ENCODE measurements around the gene DLL3. TPM values are rescaled to one million over a fixed set of nuclear protein-coding genes. Genes with fewer than 3 reads are reported as not detected.
"Not testable (repeated sequence)": the region's sequence is repeated elsewhere in the genome, so short reads cannot be mapped to it uniquely, and the experiment has no call there.

Gene DLL3
- total RNA-seq, 1 donor from 2014 or later = not detected

DNA sequence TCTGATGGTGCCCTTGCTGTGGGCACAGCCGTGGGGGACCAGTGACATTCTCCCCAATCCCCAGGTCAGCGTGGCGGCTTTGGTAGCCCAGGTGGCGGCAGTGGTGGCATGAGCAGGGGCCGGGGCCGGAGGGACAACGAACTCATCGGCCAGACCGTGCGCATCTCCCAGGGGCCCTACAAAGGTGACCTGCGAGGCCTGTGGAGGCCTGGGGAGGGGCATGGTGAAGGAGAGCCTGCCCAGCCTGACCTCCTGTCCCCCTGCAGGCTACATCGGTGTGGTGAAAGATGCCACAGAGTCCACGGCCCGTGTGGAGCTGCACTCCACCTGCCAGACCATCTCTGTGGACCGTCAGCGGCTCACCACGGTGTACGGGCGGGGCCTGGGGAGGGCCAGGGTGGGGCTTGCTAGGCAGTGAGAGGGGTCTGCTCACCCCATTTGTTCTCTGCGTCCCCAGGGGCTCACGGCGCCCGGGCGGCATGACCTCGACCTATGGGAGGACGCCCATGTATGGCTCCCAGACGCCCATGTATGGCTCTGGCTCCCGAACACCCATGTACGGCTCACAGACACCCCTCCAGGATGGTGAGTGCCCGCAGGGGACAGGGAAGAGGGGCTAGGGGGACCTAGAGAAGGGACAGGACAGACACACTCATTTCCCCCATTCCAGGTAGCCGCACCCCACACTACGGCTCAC is 25.9 kb upstream of the DLL3 start:
- H3K4me3 ChIP-seq = no peak overlapping the region
- TF ChIP-seq POLR2A (IDR thresholded peaks at IDR 0.05) (no peak), CTCF (IDR thresholded peaks at IDR 0.05) (no peak), POLR2AphosphoS5 (IDR thresholded peaks at IDR 0.05; ENCODE audit: insufficient read depth in 1 of 2, low read depth in 1 of 2) (no peak)
- H3K27me3 ChIP-seq = no peaks in the 10 kb centered on the region
- H3K27ac ChIP-seq = no peak overlapping the region
- DNase-seq (ENCODE audit: extremely low spot score in 2 of 2) = no peak
- intact Hi-C loops (cut with DNase I) = loop anchor here (10.0 kb wide), 1 partner anchor 348 kb away; the partner anchor contains the start of gene PAK4
- H3K9me3 ChIP-seq = no peaks in the 10 kb centered on the region
- no peaks in the 10 kb centered on the region for H3K4me1 ChIP-seq
- peaks cover 4 to 89% of the 10 kb centered on the region in 2 donors for H3K36me3 ChIP-seq

DNA sequence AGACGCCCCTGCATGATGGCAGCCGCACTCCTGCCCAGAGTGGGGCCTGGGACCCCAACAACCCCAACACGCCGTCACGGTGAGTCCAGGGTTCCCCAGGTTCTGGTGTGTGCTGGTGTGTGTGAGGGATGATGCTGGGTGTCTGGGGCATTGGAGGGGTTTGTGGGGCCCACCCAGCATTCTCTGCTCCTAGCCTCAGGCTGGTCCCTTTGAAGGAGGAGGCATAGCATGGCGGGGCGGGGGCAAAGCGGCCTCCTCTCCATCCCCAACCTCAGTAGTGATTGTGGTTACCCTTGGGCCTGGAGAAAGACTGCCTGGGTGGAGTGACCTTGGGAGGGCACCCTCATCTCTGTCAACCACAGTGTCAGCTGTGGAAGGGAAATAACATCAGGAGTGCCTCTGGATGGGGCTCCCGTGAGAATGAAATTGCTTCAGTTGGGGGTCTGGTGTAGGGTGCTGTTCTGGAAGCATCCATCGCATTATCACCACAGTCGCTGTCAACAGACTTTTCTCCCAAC is 25.2 kb upstream of the DLL3 start:
- DNase-seq (ENCODE audit: extremely low spot score in 2 of 2) = no peak
- no peaks in the 10 kb centered on the region for H3K4me1 ChIP-seq
- TF ChIP-seq POLR2A (IDR thresholded peaks at IDR 0.05) (no peak), CTCF (IDR thresholded peaks at IDR 0.05) (no peak), POLR2AphosphoS5 (IDR thresholded peaks at IDR 0.05; ENCODE audit: insufficient read depth in 1 of 2, low read depth in 1 of 2) (no peak)
- H3K36me3 ChIP-seq = peaks cover 4 to 83% of the 10 kb centered on the region in 2 donors
- intact Hi-C loops (cut with DNase I) = loop anchor here (10.0 kb wide), 1 partner anchor 349 kb away; the partner anchor contains the start of gene PAK4
- H3K27ac ChIP-seq = no peak overlapping the region
- no peaks in the 10 kb centered on the region for H3K9me3 ChIP-seq
- no peak overlapping the region for H3K4me3 ChIP-seq
- H3K27me3 ChIP-seq = no peaks in the 10 kb centered on the region

GRCh38 chr19:39474139-39474620 is 24.6 kb upstream of the DLL3 start:
- peaks cover 4 to 76% of the 10 kb centered on the region in 2 donors for H3K36me3 ChIP-seq
- H3K27ac ChIP-seq = no peak overlapping the region
- H3K27me3 ChIP-seq = no peaks in the 10 kb centered on the region
- DNase-seq (ENCODE audit: extremely low spot score in 2 of 2) = no peak
- no peak overlapping the region for H3K4me3 ChIP-seq
- H3K4me1 ChIP-seq = no peaks in the 10 kb centered on the region
- TF ChIP-seq POLR2A (IDR thresholded peaks at IDR 0.05) = no peak
- TF ChIP-seq CTCF (IDR thresholded peaks at IDR 0.05) = peak; percentile 37 to 56 (median 54)
- no peak for TF ChIP-seq POLR2AphosphoS5 (IDR thresholded peaks at IDR 0.05; ENCODE audit: insufficient read depth in 1 of 2, low read depth in 1 of 2)
- intact Hi-C loops (cut with DNase I) = loop anchor here (10.0 kb wide), 1 partner anchor 349 kb away; the partner anchor contains the start of gene PAK4
- no peaks in the 10 kb centered on the region for H3K9me3 ChIP-seq

- no peak for TF ChIP-seq POLR2AphosphoS5 (IDR thresholded peaks at IDR 0.05; ENCODE audit: insufficient read depth in 1 of 2, low read depth in 1 of 2)
Measured at GRCh38 chr19:39475748-39476147, 23.0 kb upstream of the DLL3 start.

GRCh38 chr19:39479319-39479801 is 19.4 kb upstream of the DLL3 start:
- intact Hi-C loops (cut with DNase I) = loop anchor here (5.0 to 10.0 kb wide), 2 partner anchors 53 to 355 kb away; partner anchors contain the start of genes EID2B and PAK4
- not testable (repeated sequence) for DNase-seq (ENCODE audit: extremely low spot score in 2 of 2)

More at GRCh38 chr19:39475748-39476147, 23.0 kb upstream of the DLL3 start:
- no peak overlapping the region for H3K4me3 ChIP-seq
- no peaks in the 10 kb centered on the region for H3K9me3 ChIP-seq
- H3K4me1 ChIP-seq = peaks cover 7% of the 10 kb centered on the region
- DNase-seq (ENCODE audit: extremely low spot score in 2 of 2) = no peak
- intact Hi-C loops (cut with DNase I) = loop anchor here (5.0 to 10.0 kb wide), 2 partner anchors 57 to 351 kb away; partner anchors contain the start of genes EID2B and PAK4
- H3K27ac ChIP-seq = no peak overlapping the region
- no peaks in the 10 kb centered on the region for H3K27me3 ChIP-seq
- H3K36me3 ChIP-seq = peaks cover 4 to 60% of the 10 kb centered on the region in 2 donors

More at GRCh38 chr19:39479319-39479801, 19.4 kb upstream of the DLL3 start:
- H3K4me3 ChIP-seq, H3K27me3 ChIP-seq, H3K27ac ChIP-seq, H3K9me3 ChIP-seq: not testable (repeated sequence)
- Histone ChIP-seq H3K36me3 (peaks cover 0 to 28% of the 10 kb centered on the region in 2 donors), H3K4me1 (peaks cover 25% of the 10 kb centered on the region)
